OCI-LY3 (cell line): ENCODE measurements around the gene PLXNC1.

Source experiments
- H2AFZ ChIP-seq: fragments of 200-600, 300-600 bp; shearing (Covaris generic); 2 replicates; pipeline ENCODE4 v1.6.0; 2014; ENCODE audit warnings: antibody characterized with exemption, low read depth, low read length
- H3K27ac ChIP-seq: fragments of 200-600, 300-600 bp; sonication (generic); 2 replicates; pipeline ENCODE4 v1.5.1; 2014; ENCODE audit warnings: mild to moderate bottlenecking, low read length, moderate library complexity, mixed read lengths
- H3K27me3 ChIP-seq: fragments of 200-600, 300-600 bp; sonication (generic); 2 replicates; pipeline ENCODE4 v1.6.1; 2014; ENCODE audit warnings: low read depth, low read length, mixed read lengths
- H3K36me3 ChIP-seq: fragments of 200-600, 300-600 bp; sonication (generic); replicated peaks from 2 replicates; pipeline ENCODE3; 2014; ENCODE audit warnings: low read depth, low read length, mixed read lengths
- H3K4me1 ChIP-seq: fragments of 300-600, 200-600 bp; sonication (generic); 2 replicates; pipeline ENCODE4 v1.6.1; 2014; ENCODE audit warnings: low read length, mixed read lengths
- H3K4me2 ChIP-seq: fragments of 200-600, 300-600 bp; sonication (generic); 2 replicates; pipeline ENCODE4 v1.6.1; 2014; ENCODE audit warnings: low read length, mixed read lengths
- H3K4me3 ChIP-seq: fragments of 300-600, 200-600 bp; sonication (generic); 2 replicates; pipeline ENCODE4 v1.5.1; 2014; ENCODE audit warnings: antibody characterized with exemption, mild to moderate bottlenecking, low read length, moderate library complexity
- H3K79me2 ChIP-seq: fragments of 300-600, 200-600 bp; shearing (Covaris generic); 2 replicates; pipeline ENCODE4 v1.6.1; 2014; ENCODE audit warnings: mild to moderate bottlenecking, low read length, mixed read lengths
- H3K9ac ChIP-seq: fragments of 300-600, 200-600 bp; shearing (Covaris generic); 2 replicates; pipeline ENCODE4 v1.6.0; 2014; ENCODE audit warnings: mild to moderate bottlenecking, low read length, moderate library complexity
- H3K9me3 ChIP-seq: fragments of 200-600, 300-600 bp; shearing (Covaris generic); 2 replicates; pipeline ENCODE4 v1.6.1; 2014; ENCODE audit warnings: low read length, mixed read lengths; ENCODE audit not compliant: insufficient read depth
- H4K20me1 ChIP-seq: fragments of 200-600, 300-600 bp; sonication (generic); 2 replicates; pipeline ENCODE4 v1.6.1; 2016; ENCODE audit warnings: low read length, mixed read lengths; ENCODE audit not compliant: insufficient read depth
- EZH2phosphoT487 ChIP-seq: fragments of 200-600 bp; shearing (Covaris generic); IDR thresholded peaks from 2 replicates; pipeline ENCODE4 v1.6.1; 2018; ENCODE audit warnings: antibody characterized with exemption, mixed run types, low read depth
- TF ChIP-seq, protein P1 (sequence below): fragments of 200-600, 300-600 bp; sonication (generic); IDR thresholded peaks from 2 replicates; pipeline ENCODE4 v1.5.1; 2014; ENCODE audit warnings: antibody characterized with exemption, low read length, low read depth

The PLXNC1 gene

DNA sequence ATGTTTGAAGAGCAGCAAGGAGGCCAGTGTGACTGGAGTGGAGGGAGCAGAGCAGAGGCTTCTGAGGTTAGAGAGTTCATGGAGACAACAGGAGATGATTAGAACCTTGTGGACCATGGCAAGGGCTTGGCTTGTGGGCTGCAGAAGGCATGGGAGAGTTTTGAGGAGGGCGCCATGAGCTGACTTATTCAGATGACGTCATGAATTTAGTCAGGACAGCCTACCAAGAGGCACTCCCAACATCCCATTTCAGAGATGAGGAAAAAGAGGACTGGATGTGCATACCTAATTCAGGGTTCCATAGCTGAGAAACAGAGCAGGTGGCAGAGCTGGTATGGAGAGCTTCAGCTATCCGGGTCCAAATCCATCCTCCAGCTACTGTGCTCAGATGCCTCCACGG, 101.8 kb downstream of the PLXNC1 start:
- no peak overlapping the region for H3K27ac ChIP-seq
- no peak overlapping the region for H3K4me3 ChIP-seq
- no peaks in the 10 kb centered on the region for H3K9me3 ChIP-seq
- no peak for TF ChIP-seq EZH2phosphoT487
- TF ChIP-seq, protein P1, sequence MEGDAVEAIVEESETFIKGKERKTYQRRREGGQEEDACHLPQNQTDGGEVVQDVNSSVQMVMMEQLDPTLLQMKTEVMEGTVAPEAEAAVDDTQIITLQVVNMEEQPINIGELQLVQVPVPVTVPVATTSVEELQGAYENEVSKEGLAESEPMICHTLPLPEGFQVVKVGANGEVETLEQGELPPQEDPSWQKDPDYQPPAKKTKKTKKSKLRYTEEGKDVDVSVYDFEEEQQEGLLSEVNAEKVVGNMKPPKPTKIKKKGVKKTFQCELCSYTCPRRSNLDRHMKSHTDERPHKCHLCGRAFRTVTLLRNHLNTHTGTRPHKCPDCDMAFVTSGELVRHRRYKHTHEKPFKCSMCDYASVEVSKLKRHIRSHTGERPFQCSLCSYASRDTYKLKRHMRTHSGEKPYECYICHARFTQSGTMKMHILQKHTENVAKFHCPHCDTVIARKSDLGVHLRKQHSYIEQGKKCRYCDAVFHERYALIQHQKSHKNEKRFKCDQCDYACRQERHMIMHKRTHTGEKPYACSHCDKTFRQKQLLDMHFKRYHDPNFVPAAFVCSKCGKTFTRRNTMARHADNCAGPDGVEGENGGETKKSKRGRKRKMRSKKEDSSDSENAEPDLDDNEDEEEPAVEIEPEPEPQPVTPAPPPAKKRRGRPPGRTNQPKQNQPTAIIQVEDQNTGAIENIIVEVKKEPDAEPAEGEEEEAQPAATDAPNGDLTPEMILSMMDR: no peak
- H2AFZ ChIP-seq: no peak overlapping the region
- H3K9ac ChIP-seq: no peak overlapping the region
- H3K4me1 ChIP-seq: peaks cover 9% of the 10 kb centered on the region
- no peaks in the 10 kb centered on the region for H4K20me1 ChIP-seq
- H3K36me3 ChIP-seq: no peaks in the 10 kb centered on the region
- no peak overlapping the region for H3K4me2 ChIP-seq
- H3K27me3 ChIP-seq: peaks cover 5% of the 10 kb centered on the region; the same call in 1 of the 2 replicates
- H3K79me2 ChIP-seq: no peaks in the 10 kb centered on the region

DNA sequence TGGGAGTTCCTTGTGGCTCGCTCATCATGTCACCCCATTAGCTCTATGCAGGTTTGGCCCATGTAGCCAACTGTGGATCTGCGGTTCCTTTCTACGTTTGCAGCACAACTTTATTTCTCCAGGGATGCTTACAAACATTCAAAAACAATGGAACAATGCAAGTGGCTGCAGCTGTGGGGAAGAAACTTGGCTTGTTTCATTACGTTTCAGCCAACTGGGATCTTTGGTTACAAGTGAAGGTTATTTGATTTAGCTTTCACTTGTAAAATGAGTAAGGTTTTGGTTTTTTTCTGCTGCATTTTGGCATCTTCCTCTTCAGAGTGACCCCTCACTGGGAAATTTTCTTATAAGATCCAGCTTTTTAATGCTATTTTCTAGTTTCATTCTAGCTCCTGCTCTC, 105.9 kb downstream of the PLXNC1 start:
- H3K4me3 ChIP-seq: no peak overlapping the region
- H3K27me3 ChIP-seq: no peaks in the 10 kb centered on the region
- TF ChIP-seq, protein P1: no peak
- no peak for TF ChIP-seq EZH2phosphoT487
- H3K4me1 ChIP-seq: peaks cover 33% of the 10 kb centered on the region
- H3K9me3 ChIP-seq: no peaks in the 10 kb centered on the region
- H4K20me1 ChIP-seq: no peaks in the 10 kb centered on the region
- H3K9ac ChIP-seq: no peak overlapping the region
- H3K27ac ChIP-seq: no peak overlapping the region
- no peak overlapping the region for H2AFZ ChIP-seq
- H3K79me2 ChIP-seq: no peaks in the 10 kb centered on the region
- no peaks in the 10 kb centered on the region for H3K36me3 ChIP-seq
- no peak overlapping the region for H3K4me2 ChIP-seq

DNA sequence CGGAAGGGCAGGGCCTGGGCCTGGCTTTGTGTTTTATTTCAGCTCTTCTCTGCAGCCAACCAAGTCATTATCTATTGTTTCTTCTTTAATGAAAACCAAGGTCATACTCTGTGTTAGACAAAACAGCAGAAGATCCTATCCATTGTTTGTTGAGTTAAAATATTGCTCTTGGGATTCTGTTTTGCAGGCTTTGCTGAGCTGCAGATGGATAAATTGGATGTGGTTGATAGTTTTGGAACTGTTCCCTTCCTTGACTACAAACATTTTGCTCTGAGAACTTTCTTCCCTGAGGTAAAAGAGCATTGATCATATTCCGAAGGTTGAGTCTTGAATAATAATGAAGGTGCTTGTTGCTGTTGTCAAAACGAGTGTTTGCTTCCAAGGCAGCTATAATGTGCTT, 106.6 kb downstream of the PLXNC1 start:
- H3K36me3 ChIP-seq: no peaks in the 10 kb centered on the region
- H3K4me1 ChIP-seq: peaks cover 33% of the 10 kb centered on the region
- no peak overlapping the region for H3K27ac ChIP-seq
- H3K9ac ChIP-seq: no peak overlapping the region
- H3K9me3 ChIP-seq: no peaks in the 10 kb centered on the region
- no peaks in the 10 kb centered on the region for H3K27me3 ChIP-seq
- no peak overlapping the region for H3K4me2 ChIP-seq
- no peak overlapping the region for H3K4me3 ChIP-seq
- no peak overlapping the region for H2AFZ ChIP-seq
- no peak for TF ChIP-seq EZH2phosphoT487
- TF ChIP-seq, protein P1: no peak
- no peaks in the 10 kb centered on the region for H3K79me2 ChIP-seq
- H4K20me1 ChIP-seq: no peaks in the 10 kb centered on the region

DNA sequence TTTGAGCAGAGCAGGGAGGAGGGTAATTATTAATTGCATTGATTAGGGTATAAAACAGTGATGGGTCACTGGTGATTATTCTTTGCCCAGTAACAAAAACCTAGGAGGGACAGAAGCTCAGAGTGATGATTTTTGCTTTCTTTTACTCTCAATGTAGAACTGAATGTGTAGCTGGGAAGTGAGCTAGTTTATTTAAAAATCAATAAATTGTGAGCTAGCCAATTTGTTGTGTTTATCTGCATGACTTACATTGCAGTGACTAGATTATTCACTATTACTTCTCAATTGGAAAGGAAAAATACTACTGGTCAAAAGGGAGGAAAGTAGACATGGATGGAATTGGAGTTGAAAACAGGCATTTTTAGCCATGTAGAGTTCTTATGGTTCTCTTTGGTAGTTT, 107.1 kb downstream of the PLXNC1 start:
- Histone ChIP-seq H2AFZ (no peak overlapping the region), H3K4me1 (peaks cover 33% of the 10 kb centered on the region), H3K4me3 (no peak overlapping the region), H3K9ac (no peak overlapping the region), H4K20me1 (no peaks in the 10 kb centered on the region), H3K9me3 (no peaks in the 10 kb centered on the region), H3K79me2 (no peaks in the 10 kb centered on the region), H3K27me3 (no peaks in the 10 kb centered on the region), H3K4me2 (no peak overlapping the region), H3K27ac (no peak overlapping the region), H3K36me3 (no peaks in the 10 kb centered on the region)
- TF ChIP-seq, protein P1: no peak
- no peak for TF ChIP-seq EZH2phosphoT487
